Progenitor cell of endocrine pancreas (in vitro differentiated cells): ENCODE measurements around the gene PIK3AP1. TPM values are rescaled to one million over a fixed set of nuclear protein-coding genes. Genes with fewer than 3 reads are reported as not detected.

Source experiments
- DNase-seq: peaks from one replicate; pipeline ENCODE4 v3.0.0; 2021; ENCODE audit warnings: low spot score; ENCODE audit not compliant: unreplicated experiment
- H3K27ac Mint-ChIP-seq: 2 replicates; pipeline ENCODE4 v1.8.0; 2021; ENCODE audit warnings: mild to moderate bottlenecking, moderate library complexity, mixed read lengths
- H3K27me3 Mint-ChIP-seq: 2 replicates; pipeline ENCODE4 v1.8.0; 2021; ENCODE audit warnings: mixed read lengths
- H3K36me3 Mint-ChIP-seq: 2 replicates; pipeline ENCODE4 v1.8.0; 2022; ENCODE audit warnings: mixed read lengths; ENCODE audit not compliant: insufficient read depth
- H3K4me1 Mint-ChIP-seq: 2 replicates; pipeline ENCODE4 v1.8.0; 2021; ENCODE audit warnings: low read depth, mixed read lengths
- H3K4me3 Mint-ChIP-seq: 2 replicates; pipeline ENCODE4 v1.8.0; 2021; ENCODE audit warnings: low read depth, mild to moderate bottlenecking, moderate library complexity, mixed read lengths
- H3K9me3 Mint-ChIP-seq: 2 replicates; pipeline ENCODE4 v1.8.0; 2021; ENCODE audit warnings: low read depth, mixed read lengths
- CTCF ChIP-seq: fragments of 200-600 bp; sonication (generic); IDR thresholded peaks from one replicate; pipeline ENCODE4 v1.5.0; 2021; ENCODE audit warnings: antibody characterized with exemption, mild to moderate bottlenecking; ENCODE audit not compliant: unreplicated experiment
- total RNA-seq: library from RNA; stranded (reverse); gene quantifications from 2 replicates; pipeline ENCODE4 v1.2.1, GENCODE V29; 2021

PIK3AP1 gene
- total RNA-seq, 1 donor from 2014 or later, result 40.0 TPM

DNA sequence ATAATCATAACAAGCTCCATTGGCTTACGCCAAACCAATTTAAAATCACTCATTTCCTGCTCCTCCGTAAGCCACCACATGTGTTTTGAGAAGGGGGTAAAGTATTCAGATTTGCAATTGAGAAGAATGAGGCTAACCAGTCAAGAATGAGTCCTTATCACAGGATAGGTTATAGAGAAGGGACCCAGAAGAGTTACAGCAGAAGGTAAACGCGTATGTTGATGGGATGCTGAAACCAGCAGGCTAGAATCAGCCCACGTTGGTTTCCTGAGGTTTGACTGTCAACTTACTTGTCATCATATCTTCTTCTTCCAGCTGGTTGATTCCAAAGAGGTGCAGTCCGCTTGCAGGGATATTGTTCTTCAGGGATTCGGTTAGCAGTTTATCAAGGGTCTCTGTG is 69.4 kb downstream of the PIK3AP1 start:
- no peak for DNase-seq
- Mint-ChIP-seq H3K4me3 (no peak overlapping the region), H3K27ac (no peak overlapping the region), H3K36me3 (peaks cover 41% of the 10 kb centered on the region), H3K9me3 (peaks cover 5% of the 10 kb centered on the region), H3K4me1 (peaks cover 1% of the 10 kb centered on the region), H3K27me3 (no peaks in the 10 kb centered on the region)
- TF ChIP-seq CTCF, result no peak

DNA sequence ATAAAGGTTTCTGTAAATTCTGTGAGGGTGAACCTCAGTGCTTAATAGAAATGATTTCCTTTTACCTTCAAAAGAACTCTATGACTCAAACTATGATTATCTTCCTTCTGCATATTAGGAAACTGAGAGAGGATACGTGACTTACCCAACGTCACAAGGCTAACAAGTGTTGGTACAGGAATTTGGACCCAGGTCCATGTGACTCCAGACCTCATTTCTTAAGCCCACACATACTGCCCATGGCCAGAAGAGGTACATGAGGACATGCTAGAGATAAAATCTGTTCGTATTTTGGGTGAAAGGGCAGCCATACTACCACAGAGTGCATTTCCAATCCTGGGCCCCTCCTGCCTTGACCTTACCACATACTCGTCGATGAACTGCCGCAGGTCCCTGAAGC is 72.0 kb downstream of the PIK3AP1 start:
- no peak overlapping the region for H3K4me3 Mint-ChIP-seq
- no peaks in the 10 kb centered on the region for H3K27me3 Mint-ChIP-seq
- H3K27ac Mint-ChIP-seq, result no peak overlapping the region
- H3K4me1 Mint-ChIP-seq, result peaks cover 1% of the 10 kb centered on the region
- H3K9me3 Mint-ChIP-seq, result no peaks in the 10 kb centered on the region
- TF ChIP-seq CTCF, result no peak
- H3K36me3 Mint-ChIP-seq, result peaks cover 40% of the 10 kb centered on the region
- no peak for DNase-seq

GRCh38 chr10:96647466-96647865 is 72.8 kb downstream of the PIK3AP1 start:
- Mint-ChIP-seq H3K9me3 (no peaks in the 10 kb centered on the region), H3K27me3 (no peaks in the 10 kb centered on the region), H3K4me1 (peaks cover 1% of the 10 kb centered on the region), H3K4me3 (no peak overlapping the region), H3K36me3 (peaks cover 40% of the 10 kb centered on the region), H3K27ac (no peak overlapping the region)
- TF ChIP-seq CTCF, result no peak
- no peak for DNase-seq

DNA sequence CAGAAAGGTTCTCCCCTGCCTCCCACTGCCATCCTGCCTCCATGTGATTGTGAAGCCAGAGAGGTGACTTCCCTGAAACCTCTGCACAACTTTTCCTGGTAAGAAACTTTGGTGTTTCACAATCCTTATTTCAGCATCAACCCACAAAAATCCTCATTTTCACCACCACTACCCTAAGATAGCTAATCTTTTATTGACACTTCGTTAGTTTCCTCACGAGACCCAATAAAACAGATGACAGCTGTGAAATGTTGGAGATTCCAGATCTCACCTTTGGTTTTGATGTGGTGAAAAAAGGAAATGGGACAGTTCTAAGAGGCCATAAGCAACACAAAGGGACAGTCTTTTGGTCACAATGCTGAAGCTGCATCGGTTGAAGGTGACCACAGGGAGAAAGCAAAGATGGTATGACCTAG is 73.6 kb downstream of the PIK3AP1 start:
- H3K36me3 Mint-ChIP-seq, result peaks cover 40% of the 10 kb centered on the region
- no peaks in the 10 kb centered on the region for H3K9me3 Mint-ChIP-seq
- no peak for TF ChIP-seq CTCF
- peaks cover 1% of the 10 kb centered on the region for H3K4me1 Mint-ChIP-seq
- no peaks in the 10 kb centered on the region for H3K27me3 Mint-ChIP-seq
- H3K4me3 Mint-ChIP-seq, result no peak overlapping the region
- no peak for DNase-seq
- peak overlapping the region; percentile 42 for H3K27ac Mint-ChIP-seq

GRCh38 chr10:96646301-96646700 is 74.0 kb downstream of the PIK3AP1 start:
- Mint-ChIP-seq H3K9me3 (no peaks in the 10 kb centered on the region), H3K4me3 (no peak overlapping the region), H3K27ac (peak overlapping the region; percentile 42), H3K36me3 (peaks cover 36% of the 10 kb centered on the region), H3K4me1 (peaks cover 1% of the 10 kb centered on the region), H3K27me3 (no peaks in the 10 kb centered on the region)
- no peak for TF ChIP-seq CTCF
- DNase-seq, result no peak
